Glutamatergic neuron (in vitro differentiated cells): ENCODE data around the gene SPATA9. TPM values are rescaled to one million over a fixed set of nuclear protein-coding genes. Genes with fewer than 3 reads are reported as not detected.

Source experiments
- DNase-seq: peaks from one replicate; pipeline ENCODE4 v3.0.0; 2022
- H3K27ac Mint-ChIP-seq: one replicate; pipeline ENCODE4 v1.8.0; 2020; ENCODE audit warnings: mild to moderate bottlenecking, mixed read lengths, inconsistent platforms; ENCODE audit not compliant: unreplicated experiment
- H3K27me3 Mint-ChIP-seq: one replicate; pipeline ENCODE4 v1.8.0; 2020; ENCODE audit warnings: mild to moderate bottlenecking, moderate library complexity, mixed read lengths, inconsistent platforms; ENCODE audit not compliant: unreplicated experiment
- H3K36me3 Mint-ChIP-seq: one replicate; pipeline ENCODE4 v1.8.0; 2020; ENCODE audit warnings: mild to moderate bottlenecking, mixed read lengths, inconsistent platforms; ENCODE audit not compliant: unreplicated experiment
- H3K4me1 Mint-ChIP-seq: one replicate; pipeline ENCODE4 v1.8.0; 2020; ENCODE audit warnings: mild to moderate bottlenecking, low read depth, mixed read lengths, inconsistent platforms; ENCODE audit not compliant: unreplicated experiment
- H3K4me3 Mint-ChIP-seq: one replicate; pipeline ENCODE4 v1.8.0; 2020; ENCODE audit warnings: mild to moderate bottlenecking, mixed read lengths, inconsistent platforms; ENCODE audit not compliant: unreplicated experiment
- H3K9me3 Mint-ChIP-seq: one replicate; pipeline ENCODE4 v1.8.0; 2020; ENCODE audit warnings: mild to moderate bottlenecking, moderate library complexity, mixed read lengths, inconsistent platforms; ENCODE audit not compliant: unreplicated experiment
- CTCF ChIP-seq: fragments of 200-600 bp; sonication (generic); IDR thresholded peaks from one replicate; pipeline ENCODE4 v1.5.0; 2021; ENCODE audit not compliant: partially characterized antibody, unreplicated experiment
- total RNA-seq: library from RNA; stranded (reverse); fragmentation: NEBNext Ultra II Directional; extraction: Animal tissue kit (Norgen Biotek cat#: 25700); gene quantifications from one replicate; pipeline ENCODE4 v1.2.1, GENCODE V29; 2021; ENCODE audit not compliant: unreplicated experiment

SPATA9 gene
- total RNA-seq, 1 donor from 2014 or later: not detected

- no peak for DNase-seq
- peaks cover 2% of the 10 kb centered on the region for H3K27me3 Mint-ChIP-seq
- no peaks in the 10 kb centered on the region for H3K36me3 Mint-ChIP-seq
- no peaks in the 10 kb centered on the region for H3K4me1 Mint-ChIP-seq
- H3K9me3 Mint-ChIP-seq: no peaks in the 10 kb centered on the region
- no peak overlapping the region for H3K27ac Mint-ChIP-seq
- no peak for TF ChIP-seq CTCF
- H3K4me3 Mint-ChIP-seq: no peak overlapping the region
Observed at GRCh38 chr5:95631991-95632675, 50.7 kb downstream of the SPATA9 start.

- no peak overlapping the region for H3K27ac Mint-ChIP-seq
- H3K36me3 Mint-ChIP-seq: no peaks in the 10 kb centered on the region
- H3K4me1 Mint-ChIP-seq: no peaks in the 10 kb centered on the region
- TF ChIP-seq CTCF: no peak
- H3K27me3 Mint-ChIP-seq: peaks cover 2% of the 10 kb centered on the region
- DNase-seq: no peak
- no peak overlapping the region for H3K4me3 Mint-ChIP-seq
- H3K9me3 Mint-ChIP-seq: no peaks in the 10 kb centered on the region
Observed at GRCh38 chr5:95631255-95631958, 51.4 kb downstream of the SPATA9 start.

- no peak overlapping the region for H3K27ac Mint-ChIP-seq
- H3K4me3 Mint-ChIP-seq: no peak overlapping the region
- no peak for TF ChIP-seq CTCF
- H3K27me3 Mint-ChIP-seq: peaks cover 2% of the 10 kb centered on the region
- no peaks in the 10 kb centered on the region for H3K4me1 Mint-ChIP-seq
- no peaks in the 10 kb centered on the region for H3K9me3 Mint-ChIP-seq
- no peak for DNase-seq
- H3K36me3 Mint-ChIP-seq: no peaks in the 10 kb centered on the region
Observed at GRCh38 chr5:95630394-95630917, 52.3 kb downstream of the SPATA9 start.

- no peaks in the 10 kb centered on the region for H3K4me1 Mint-ChIP-seq
- no peak for DNase-seq
- H3K4me3 Mint-ChIP-seq: no peak overlapping the region
- no peaks in the 10 kb centered on the region for H3K36me3 Mint-ChIP-seq
- H3K27me3 Mint-ChIP-seq: peaks cover 2% of the 10 kb centered on the region
- no peaks in the 10 kb centered on the region for H3K9me3 Mint-ChIP-seq
- TF ChIP-seq CTCF: no peak
- H3K27ac Mint-ChIP-seq: no peak overlapping the region
Observed at GRCh38 chr5:95628933-95629332, 53.9 kb downstream of the SPATA9 start.
